Peyer's patch (tissue), 4 donors: ENCODE measurements around the gene MSI2.
A peak's percentile ranks its signal among the peaks of the same experiment; 100 is the strongest.

ENCODE experiments used
- POLR2A ChIP-seq, 2 donors: fragments of 450-650 bp; IDR thresholded peaks; one replicate each; pipeline ENCODE4 v1.5.1; 2017; ENCODE audit warnings: antibody characterized with exemption in 2 of 2, mild to moderate bottlenecking in 2 of 2, moderate library complexity in 2 of 2
- TF ChIP-seq, protein P1 (sequence below), 6 experiments: fragments of 450-650 bp in 4 of 6; fragments of 200-600 bp in 2 of 6; sonication (generic) in 1 of 6; IDR thresholded peaks; one replicate each; pipeline ENCODE4 v1.5.1; 2017 to 2019; ENCODE audit warnings: antibody characterized with exemption in 6 of 6, mild to moderate bottlenecking in 3 of 6, moderate library complexity in 1 of 6

GRCh38 chr17:57253362-57254065, 2.8 kb upstream of the MSI2 start:
- TF ChIP-seq, protein P1, sequence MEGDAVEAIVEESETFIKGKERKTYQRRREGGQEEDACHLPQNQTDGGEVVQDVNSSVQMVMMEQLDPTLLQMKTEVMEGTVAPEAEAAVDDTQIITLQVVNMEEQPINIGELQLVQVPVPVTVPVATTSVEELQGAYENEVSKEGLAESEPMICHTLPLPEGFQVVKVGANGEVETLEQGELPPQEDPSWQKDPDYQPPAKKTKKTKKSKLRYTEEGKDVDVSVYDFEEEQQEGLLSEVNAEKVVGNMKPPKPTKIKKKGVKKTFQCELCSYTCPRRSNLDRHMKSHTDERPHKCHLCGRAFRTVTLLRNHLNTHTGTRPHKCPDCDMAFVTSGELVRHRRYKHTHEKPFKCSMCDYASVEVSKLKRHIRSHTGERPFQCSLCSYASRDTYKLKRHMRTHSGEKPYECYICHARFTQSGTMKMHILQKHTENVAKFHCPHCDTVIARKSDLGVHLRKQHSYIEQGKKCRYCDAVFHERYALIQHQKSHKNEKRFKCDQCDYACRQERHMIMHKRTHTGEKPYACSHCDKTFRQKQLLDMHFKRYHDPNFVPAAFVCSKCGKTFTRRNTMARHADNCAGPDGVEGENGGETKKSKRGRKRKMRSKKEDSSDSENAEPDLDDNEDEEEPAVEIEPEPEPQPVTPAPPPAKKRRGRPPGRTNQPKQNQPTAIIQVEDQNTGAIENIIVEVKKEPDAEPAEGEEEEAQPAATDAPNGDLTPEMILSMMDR (IDR thresholded peaks at IDR 0.05) = no peak
- TF ChIP-seq POLR2A (IDR thresholded peaks at IDR 0.05) = peak in 1 of 2 donors; percentile 14
